Measurements from ENCODE around the gene BRD9. TPM values are rescaled to one million over a fixed set of nuclear protein-coding genes. Genes with fewer than 3 reads are reported as not detected.

Gene BRD9
- total RNA-seq, 4 donors from 2014 or later, result 19.6 to 29.9 (median 25.2) TPM

DNA sequence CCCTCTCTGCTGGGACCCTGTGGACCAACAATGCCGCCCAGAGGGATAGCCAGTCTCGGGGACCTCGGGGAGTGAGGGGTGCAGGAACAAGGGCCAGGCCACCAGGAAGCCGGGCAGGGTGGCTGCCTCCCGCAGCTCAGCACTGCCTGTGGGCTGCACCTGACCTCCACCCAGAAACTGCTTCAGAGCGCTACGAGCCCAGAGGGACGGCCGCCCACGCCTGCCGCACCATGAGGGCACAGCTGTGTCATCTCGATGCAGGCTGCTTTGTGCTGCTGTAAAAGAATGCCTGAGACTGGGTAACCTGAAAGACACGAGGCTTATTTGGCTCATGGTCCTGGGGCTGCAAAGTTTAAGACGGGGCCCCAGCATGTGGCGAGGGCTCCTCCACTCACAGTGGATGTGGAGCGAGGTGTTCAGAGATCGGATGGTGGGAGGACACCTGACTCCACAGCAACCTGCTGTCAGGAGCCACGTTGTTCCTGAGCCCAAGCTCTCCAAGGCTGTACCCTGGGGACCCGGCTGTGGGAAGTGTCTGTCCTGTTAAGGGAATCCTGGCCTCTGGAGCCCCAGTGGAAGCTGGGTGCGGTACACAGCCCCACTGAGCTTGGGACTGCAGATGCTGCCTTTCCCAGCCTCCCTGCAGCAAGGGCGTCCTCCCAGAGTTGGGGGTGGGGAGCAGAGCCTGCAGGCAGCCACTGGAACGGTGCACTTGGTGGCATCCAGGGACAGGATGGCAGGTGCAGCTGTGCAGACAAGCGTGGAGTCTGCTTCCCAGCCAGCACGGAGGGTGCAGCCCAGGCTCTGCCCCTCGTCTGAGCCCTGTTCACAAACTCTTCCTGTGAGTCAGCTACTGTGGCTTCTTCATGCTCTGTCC lies 30.0 kb downstream of the BRD9 start:
- 91% methylated on average over 13 to 17 of the region's 25 CpGs for WGBS, 2 donors
- intact Hi-C loops (cut with DNase I), result no loop called here

DNA sequence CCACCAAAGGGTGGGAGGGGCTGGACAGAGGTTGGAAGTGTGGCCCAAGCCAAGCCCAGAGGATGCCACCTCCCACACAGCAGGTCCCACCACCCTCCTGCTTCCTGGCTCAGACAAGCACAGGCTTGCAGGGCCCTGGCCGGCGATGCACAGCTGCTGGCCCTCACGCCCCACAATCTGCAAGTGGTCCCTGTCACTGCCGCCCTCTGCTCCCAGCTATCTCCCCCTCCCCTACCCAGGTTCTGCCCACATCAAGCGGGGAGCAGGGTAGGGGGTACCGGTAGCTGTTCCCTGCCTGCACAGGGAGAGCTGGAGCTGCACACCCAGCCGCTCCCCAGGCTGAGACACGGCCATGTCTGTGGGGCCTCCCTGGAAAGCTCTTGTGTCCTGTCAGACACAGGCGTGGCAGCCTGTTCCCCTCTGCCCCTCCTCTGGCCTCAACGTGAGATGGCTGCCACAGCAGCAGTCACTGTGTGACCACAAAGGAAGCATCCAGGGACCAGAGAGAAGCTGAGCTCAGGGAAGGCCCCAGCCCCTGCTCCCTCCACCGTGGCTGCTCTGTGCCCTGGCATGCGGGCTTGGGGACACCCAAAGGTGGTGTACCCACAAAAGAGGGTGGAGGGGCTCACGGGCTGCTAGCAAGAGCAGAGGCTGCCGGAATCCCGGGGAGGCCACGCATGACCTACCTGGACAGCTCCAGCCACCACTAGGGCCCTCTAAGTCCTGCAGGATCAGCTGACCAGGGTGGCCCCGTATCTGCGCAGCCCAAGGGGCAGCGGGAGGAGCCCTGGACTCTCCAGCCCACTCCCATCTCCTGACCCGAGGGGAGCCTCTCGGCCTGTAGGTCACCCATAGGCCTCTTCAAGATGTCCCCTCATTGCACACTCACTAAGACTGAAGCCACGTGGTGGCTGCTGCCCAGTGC lies 30.9 kb downstream of the BRD9 start:
- no peak for DNase-seq
- intact Hi-C loops (cut with DNase I), result no loop called here
- Histone ChIP-seq H3K27me3 (no peaks in the 10 kb centered on the region), H3K9me3 (no peaks in the 10 kb centered on the region), H3K36me3 (peaks cover 24 to 35% of the 10 kb centered on the region in 2 donors), H3K4me1 (no peaks in the 10 kb centered on the region), H3K27ac (no peak overlapping the region), H3K4me3 (replicated peaks in 1 of 3) (no peak overlapping the region)
- TF ChIP-seq, protein P1, sequence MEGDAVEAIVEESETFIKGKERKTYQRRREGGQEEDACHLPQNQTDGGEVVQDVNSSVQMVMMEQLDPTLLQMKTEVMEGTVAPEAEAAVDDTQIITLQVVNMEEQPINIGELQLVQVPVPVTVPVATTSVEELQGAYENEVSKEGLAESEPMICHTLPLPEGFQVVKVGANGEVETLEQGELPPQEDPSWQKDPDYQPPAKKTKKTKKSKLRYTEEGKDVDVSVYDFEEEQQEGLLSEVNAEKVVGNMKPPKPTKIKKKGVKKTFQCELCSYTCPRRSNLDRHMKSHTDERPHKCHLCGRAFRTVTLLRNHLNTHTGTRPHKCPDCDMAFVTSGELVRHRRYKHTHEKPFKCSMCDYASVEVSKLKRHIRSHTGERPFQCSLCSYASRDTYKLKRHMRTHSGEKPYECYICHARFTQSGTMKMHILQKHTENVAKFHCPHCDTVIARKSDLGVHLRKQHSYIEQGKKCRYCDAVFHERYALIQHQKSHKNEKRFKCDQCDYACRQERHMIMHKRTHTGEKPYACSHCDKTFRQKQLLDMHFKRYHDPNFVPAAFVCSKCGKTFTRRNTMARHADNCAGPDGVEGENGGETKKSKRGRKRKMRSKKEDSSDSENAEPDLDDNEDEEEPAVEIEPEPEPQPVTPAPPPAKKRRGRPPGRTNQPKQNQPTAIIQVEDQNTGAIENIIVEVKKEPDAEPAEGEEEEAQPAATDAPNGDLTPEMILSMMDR (IDR thresholded peaks at IDR 0.05), result no peak
- no peak for TF ChIP-seq POLR2A (IDR thresholded peaks at IDR 0.05)
- WGBS, 2 donors, result 100% methylated on average over 2 of the region's 22 CpGs; no CpG with 5 or more reads in 1 of the 2 donors

More for the DNA sequence above, 30.0 kb downstream of the BRD9 start:
- no peak for DNase-seq
- no peaks in the 10 kb centered on the region for H3K9me3 ChIP-seq
- peaks cover 24 to 35% of the 10 kb centered on the region in 2 donors for H3K36me3 ChIP-seq
- no peak overlapping the region for H3K27ac ChIP-seq
- no peaks in the 10 kb centered on the region for H3K4me1 ChIP-seq
- no peaks in the 10 kb centered on the region for H3K27me3 ChIP-seq
- no peak overlapping the region for H3K4me3 ChIP-seq (replicated peaks in 1 of 3)
- peak in 1 of 2 donors; percentile 2 for TF ChIP-seq POLR2A (IDR thresholded peaks at IDR 0.05)
- TF ChIP-seq, protein P1 (IDR thresholded peaks at IDR 0.05), result no peak

DNA sequence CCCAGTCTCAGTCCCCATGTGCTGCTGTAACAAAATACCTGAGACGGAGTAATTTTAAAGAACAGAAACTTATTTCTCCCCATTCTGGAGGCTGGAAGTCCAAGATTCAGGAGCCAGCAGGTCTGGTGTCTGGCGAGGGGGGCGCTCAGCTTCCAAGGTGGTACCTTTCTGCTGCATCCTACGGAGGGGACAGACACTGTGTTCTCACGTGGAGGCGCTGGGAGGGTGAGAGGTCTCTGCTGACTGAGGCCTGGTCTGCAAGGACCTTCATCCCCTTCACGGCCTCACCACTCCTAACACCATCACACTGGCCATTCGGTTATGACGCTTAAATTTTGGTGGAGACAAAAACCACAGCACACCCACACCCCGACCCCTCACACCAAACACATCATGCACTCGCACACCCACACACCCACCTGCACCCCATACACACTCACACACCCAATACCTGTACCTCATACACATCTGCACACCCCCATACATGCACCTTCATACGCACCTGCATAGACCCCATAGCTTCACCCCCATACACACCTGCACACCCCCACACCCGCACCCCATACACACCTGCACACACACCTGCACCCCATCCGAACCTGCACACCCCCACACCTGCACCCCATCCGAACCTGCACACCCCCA lies 32.0 kb downstream of the BRD9 start:
- DNase-seq, result no peak
- TF ChIP-seq, protein P1 (IDR thresholded peaks at IDR 0.05), result no peak
- TF ChIP-seq POLR2A (IDR thresholded peaks at IDR 0.05), result no peak
- Histone ChIP-seq H3K36me3 (peaks cover 24 to 29% of the 10 kb centered on the region in 2 donors), H3K27me3 (no peaks in the 10 kb centered on the region), H3K27ac (no peak overlapping the region), H3K9me3 (no peaks in the 10 kb centered on the region), H3K4me3 (replicated peaks in 1 of 3) (no peak overlapping the region), H3K4me1 (no peaks in the 10 kb centered on the region)
- 95 to 97% methylated on average over 15 of the region's 15 CpGs for WGBS, 2 donors
- intact Hi-C loops (cut with DNase I), result no loop called here

DNA sequence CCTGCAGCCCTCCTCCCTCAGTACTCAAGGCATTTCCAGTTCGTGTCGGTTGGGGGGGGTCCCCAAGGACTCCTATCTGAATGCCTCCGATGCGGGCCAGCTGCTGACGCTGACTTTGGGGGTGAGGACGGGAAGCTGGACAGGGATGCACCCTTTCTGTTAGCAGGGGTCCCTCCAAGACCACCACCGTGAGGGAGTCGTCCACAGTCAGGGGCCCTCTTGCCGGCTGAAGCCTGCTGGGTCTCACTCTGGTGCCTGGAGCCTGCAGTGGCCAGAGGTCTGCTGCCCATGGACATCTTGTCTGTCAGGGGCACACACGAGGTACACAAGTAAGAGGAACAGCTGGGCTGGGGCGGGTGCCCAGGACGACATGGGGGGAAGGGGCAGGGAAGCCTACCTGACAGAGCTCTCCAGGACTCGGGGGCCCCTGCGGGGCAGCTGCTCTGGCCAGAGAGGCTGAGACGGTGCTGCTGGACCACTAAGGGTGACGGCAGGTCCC lies 32.8 kb downstream of the BRD9 start:
- Histone ChIP-seq H3K4me1 (no peaks in the 10 kb centered on the region), H3K9me3 (no peaks in the 10 kb centered on the region), H3K27ac (no peak overlapping the region), H3K27me3 (no peaks in the 10 kb centered on the region), H3K4me3 (replicated peaks in 1 of 3) (no peak overlapping the region), H3K36me3 (peaks cover 16 to 21% of the 10 kb centered on the region in 2 donors)
- WGBS, 2 donors, result 71 to 78% methylated on average over 7 to 15 of the region's 16 CpGs
- no peak for TF ChIP-seq POLR2A (IDR thresholded peaks at IDR 0.05)
- TF ChIP-seq, protein P1 (IDR thresholded peaks at IDR 0.05), result no peak
- DNase-seq, result no peak
- intact Hi-C loops (cut with DNase I), result no loop called here

All from thyroid gland (tissue), 4 donors.